ENCODE measurements around the gene CMTM8.

Gene CMTM8

DNA sequence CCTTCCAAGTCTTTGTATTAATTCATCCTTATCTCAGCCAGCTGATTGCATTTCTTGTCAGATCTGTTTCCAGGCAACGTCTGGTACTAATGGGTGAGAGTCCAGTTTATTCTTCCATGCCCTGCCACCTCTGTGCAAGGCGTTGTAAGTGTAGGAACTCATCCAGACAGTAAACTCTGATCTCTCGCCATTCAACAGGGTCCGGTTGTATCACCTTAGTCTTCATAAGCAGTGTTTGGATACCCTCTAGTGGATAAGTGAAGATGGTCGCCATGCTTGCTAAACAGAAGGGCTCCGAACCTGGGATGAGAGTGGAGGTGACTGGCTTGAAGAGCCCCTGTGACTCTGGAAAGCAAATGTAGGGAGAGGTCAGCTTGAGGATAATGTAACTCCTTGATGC, 101.6 kb downstream of the CMTM8 start:
- ChIA-PET CTCF (interaction anchor here (0.7 to 1.2 kb wide), 2 partner anchors 15 to 51 kb away, joined by 3 to 5 read pairs; no protein-coding TSS in a partner anchor), POLR2A (no interaction called here)
- TF ChIP-seq, protein P1, sequence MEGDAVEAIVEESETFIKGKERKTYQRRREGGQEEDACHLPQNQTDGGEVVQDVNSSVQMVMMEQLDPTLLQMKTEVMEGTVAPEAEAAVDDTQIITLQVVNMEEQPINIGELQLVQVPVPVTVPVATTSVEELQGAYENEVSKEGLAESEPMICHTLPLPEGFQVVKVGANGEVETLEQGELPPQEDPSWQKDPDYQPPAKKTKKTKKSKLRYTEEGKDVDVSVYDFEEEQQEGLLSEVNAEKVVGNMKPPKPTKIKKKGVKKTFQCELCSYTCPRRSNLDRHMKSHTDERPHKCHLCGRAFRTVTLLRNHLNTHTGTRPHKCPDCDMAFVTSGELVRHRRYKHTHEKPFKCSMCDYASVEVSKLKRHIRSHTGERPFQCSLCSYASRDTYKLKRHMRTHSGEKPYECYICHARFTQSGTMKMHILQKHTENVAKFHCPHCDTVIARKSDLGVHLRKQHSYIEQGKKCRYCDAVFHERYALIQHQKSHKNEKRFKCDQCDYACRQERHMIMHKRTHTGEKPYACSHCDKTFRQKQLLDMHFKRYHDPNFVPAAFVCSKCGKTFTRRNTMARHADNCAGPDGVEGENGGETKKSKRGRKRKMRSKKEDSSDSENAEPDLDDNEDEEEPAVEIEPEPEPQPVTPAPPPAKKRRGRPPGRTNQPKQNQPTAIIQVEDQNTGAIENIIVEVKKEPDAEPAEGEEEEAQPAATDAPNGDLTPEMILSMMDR (IDR thresholded peaks at IDR 0.05; ENCODE audit: control extremely low read depth, extremely low read depth, low read depth, missing control alignments) = peak; percentile 61
- peak; percentile 54 for DNase-seq (ENCODE audit: extremely low spot score)

DNA sequence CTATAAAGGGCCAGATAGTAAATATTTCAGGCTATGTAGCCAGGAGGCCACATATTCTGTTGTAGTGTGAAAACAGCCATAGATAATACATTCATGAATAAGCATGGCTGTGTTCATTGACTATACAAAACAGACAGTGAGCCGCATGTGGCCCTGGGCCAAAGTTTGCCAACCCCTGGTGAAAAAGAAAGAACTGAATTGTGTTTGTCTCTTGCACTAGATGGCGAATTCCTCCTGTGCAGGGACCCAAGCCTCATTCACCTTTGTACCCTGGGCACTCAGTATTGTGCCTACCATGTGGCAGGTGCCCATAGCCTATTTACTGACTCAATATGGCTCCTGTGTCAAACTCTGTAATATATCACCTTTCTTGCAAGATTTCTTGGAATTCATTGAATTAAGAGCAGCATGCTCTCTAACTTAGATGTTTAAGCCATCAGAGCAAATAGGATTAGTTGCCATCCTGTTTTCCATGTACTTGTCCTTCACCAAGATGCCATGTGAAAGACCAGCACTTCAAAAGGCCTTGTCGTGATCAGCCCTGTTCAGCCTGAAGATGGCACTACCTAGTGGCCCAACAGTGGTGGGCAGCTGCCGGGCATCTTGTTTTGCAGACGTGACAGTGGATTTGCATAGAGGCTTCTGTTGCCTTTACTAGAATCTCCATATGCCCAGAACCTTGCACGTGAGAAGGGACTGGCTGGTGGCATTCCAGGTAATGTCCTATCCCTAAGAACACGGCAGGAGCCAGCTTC, 102.3 kb downstream of the CMTM8 start:
- TF ChIP-seq, protein P1 (IDR thresholded peaks at IDR 0.05; ENCODE audit: control extremely low read depth, extremely low read depth, low read depth, missing control alignments) = no peak
- CTCF ChIA-PET = no interaction called here
- POLR2A ChIA-PET = no interaction called here
- no peak for DNase-seq (ENCODE audit: extremely low spot score)

DNA sequence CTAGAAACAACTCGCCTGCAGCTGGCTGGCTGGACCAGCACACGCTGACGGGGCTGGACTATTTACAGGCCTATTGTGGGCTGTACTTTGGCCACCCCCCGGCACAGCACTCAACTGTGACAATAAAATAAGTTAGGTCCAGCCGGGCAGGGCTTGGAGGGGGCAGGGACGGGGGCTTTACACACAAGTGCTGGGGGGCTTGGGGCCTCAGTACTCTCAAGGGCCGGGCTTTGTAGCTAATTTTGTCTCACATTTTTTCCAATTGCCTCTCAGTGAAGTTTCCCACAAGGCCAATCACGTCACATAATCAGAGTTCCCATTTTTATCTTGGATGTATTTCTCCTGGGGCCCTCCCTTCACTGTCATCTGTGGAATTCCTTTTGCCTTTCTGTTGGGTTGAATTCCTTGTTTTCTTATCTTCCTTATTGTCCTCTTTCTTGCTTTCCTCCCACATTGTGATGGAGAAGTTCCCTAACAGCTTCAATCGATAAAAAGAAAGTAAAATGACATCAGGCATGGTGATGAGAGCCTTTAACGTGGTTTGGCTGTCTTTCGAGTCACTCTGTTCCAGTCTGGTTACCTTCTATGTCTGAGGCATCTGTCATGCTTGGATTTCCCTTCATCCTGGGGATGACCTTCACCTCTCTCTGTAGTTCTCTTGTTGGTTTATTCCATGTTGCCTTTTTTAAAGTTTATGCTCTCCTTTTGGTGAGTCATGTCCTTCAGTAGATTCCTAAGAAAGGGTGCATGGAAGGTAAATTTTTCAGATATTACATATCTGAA, 109.1 kb downstream of the CMTM8 start:
- no peak for DNase-seq (ENCODE audit: extremely low spot score)
- ChIA-PET CTCF (interaction anchor here (1.2 kb wide), 1 partner anchor 25 kb away, joined by 3 read pairs; no protein-coding TSS in a partner anchor), POLR2A (no interaction called here)
- TF ChIP-seq, protein P1 (IDR thresholded peaks at IDR 0.05; ENCODE audit: control extremely low read depth, extremely low read depth, low read depth, missing control alignments) = no peak

DNA sequence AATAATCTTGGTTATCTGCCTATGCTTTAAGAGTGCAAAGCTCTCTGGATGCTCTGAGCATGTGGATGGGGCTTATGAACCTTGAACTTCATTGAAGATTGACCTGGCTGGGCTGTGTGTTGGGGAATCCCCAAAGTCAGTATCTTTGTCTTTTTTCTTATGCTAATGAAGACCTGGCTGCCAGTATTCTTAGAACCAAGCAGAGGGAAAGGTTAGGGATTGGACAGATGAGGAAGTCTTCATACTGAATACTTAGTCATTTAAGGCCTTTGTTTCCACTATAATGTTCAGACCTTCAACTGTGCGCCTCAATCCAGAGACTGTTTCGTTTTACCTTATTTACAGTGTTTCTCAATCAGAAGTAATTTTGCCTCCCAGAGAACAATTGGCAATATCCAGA, 110.7 kb downstream of the CMTM8 start:
- CTCF ChIA-PET = interaction anchor here (1.4 kb wide), 1 partner anchor 24 kb away, joined by 4 read pairs; no protein-coding TSS in a partner anchor
- TF ChIP-seq, protein P1 (IDR thresholded peaks at IDR 0.05; ENCODE audit: control extremely low read depth, extremely low read depth, low read depth, missing control alignments) = no peak
- DNase-seq (ENCODE audit: extremely low spot score) = no peak
- POLR2A ChIA-PET = no interaction called here

DNA sequence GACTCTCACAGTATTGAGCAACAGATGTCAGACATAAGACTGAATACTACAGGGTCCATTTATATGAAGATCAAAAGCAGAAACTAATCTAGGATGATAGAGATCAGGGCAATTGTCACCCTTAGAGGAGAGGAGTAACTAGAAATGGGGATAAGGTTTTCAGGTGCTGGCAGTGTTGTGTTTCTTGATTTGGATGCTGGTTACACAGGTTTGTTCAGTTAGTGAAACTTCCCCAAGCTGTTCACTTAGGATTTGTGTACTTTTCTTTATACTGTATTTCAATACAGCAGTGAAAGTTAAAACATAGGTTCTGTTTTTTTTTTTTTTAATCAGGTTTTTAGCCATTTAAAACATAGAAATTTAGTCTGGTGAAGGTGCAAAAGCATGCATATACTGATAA, 114.1 kb downstream of the CMTM8 start:
- TF ChIP-seq, protein P1 (IDR thresholded peaks at IDR 0.05; ENCODE audit: control extremely low read depth, extremely low read depth, low read depth, missing control alignments) = no peak
- CTCF ChIA-PET = no interaction called here
- POLR2A ChIA-PET = no interaction called here
- DNase-seq (ENCODE audit: extremely low spot score) = no peak

DNA sequence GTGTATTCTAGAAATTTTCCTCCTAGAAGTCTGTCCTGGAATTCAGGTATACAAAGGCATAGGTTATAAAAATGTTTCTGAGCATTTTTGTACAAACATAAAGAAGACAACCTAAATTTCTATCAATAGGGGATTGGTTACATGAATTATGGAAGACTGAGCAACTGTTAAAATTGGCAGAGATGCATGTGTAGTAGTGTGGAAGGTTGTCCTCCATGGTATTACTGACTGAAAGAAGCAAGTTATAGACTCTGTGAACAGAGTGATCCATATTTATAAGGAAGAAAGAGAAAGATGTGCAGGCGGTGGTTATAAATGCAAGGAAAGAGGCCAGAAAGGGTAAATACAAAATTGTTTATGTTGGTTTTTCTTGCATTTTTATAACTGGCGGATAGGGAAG, 114.9 kb downstream of the CMTM8 start:
- TF ChIP-seq, protein P1 (IDR thresholded peaks at IDR 0.05; ENCODE audit: control extremely low read depth, extremely low read depth, low read depth, missing control alignments) = no peak
- CTCF ChIA-PET = no interaction called here
- POLR2A ChIA-PET = no interaction called here
- DNase-seq (ENCODE audit: extremely low spot score) = no peak

Data from GM10248 (cell line).